Neural progenitor cell (in vitro differentiated cells): ENCODE data around the gene DUSP8. TPM values are rescaled to one million over a fixed set of nuclear protein-coding genes. Genes with fewer than 3 reads are reported as not detected.

ENCODE experiments used
- DNase-seq: peaks from one replicate; pipeline ENCODE4 v3.0.0-alpha.2; 2016; ENCODE audit warnings: low spot score
- H2AFZ ChIP-seq: fragments of 200-600 bp; sonication (generic); replicated peaks from 2 replicates; pipeline ENCODE4 v1.6.1; 2016; ENCODE audit warnings: antibody characterized with exemption
- H3F3A ChIP-seq: fragments of 200-600 bp; sonication (generic); 2 replicates; pipeline ENCODE4 v1.6.1; 2016; ENCODE audit warnings: antibody characterized with exemption, low read depth
- H3K27ac ChIP-seq: fragments of 200-600 bp; sonication (generic); 2 replicates; pipeline ENCODE4 v1.5.1; 2016; ENCODE audit warnings: mild to moderate bottlenecking
- H3K27me3 ChIP-seq: fragments of 200-600 bp; sonication (generic); 2 replicates; pipeline ENCODE4 v1.6.1; 2016; ENCODE audit warnings: mild to moderate bottlenecking, moderate library complexity
- H3K36me3 ChIP-seq: fragments of 200-600 bp; sonication (generic); 2 replicates; pipeline ENCODE4 v1.5.1; 2016
- H3K4me1 ChIP-seq: fragments of 200-600 bp; sonication (generic); 2 replicates; pipeline ENCODE4 v1.6.1; 2016; ENCODE audit warnings: mixed run types
- H3K4me2 ChIP-seq: fragments of 200-600 bp; sonication (generic); 2 replicates; pipeline ENCODE4 v1.6.1; 2016
- H3K4me3 ChIP-seq: fragments of 200-600 bp; sonication (generic); 2 replicates; pipeline ENCODE4 v1.5.1; 2016
- H3K79me2 ChIP-seq: fragments of 200-600 bp; sonication (generic); 2 replicates; pipeline ENCODE4 v1.6.1; 2016; ENCODE audit warnings: low read depth
- H3K9ac ChIP-seq: fragments of 200-600 bp; sonication (generic); 2 replicates; pipeline ENCODE4 v1.6.1; 2016
- H3K9me3 ChIP-seq: fragments of 200-600 bp; sonication (generic); 2 replicates; pipeline ENCODE4 v1.5.1; 2016; ENCODE audit warnings: low read depth
- H4K20me1 ChIP-seq: fragments of 200-600 bp; sonication (generic); 2 replicates; pipeline ENCODE4 v1.6.1; 2016; ENCODE audit warnings: low read depth
- H3K27ac Mint-ChIP-seq: 3 replicates; pipeline ENCODE4 v1.8.0; 2021; ENCODE audit warnings: mixed read lengths
- H3K27me3 Mint-ChIP-seq: 2 replicates; pipeline ENCODE4 v1.8.0; 2022; ENCODE audit warnings: low read depth, mild to moderate bottlenecking, inconsistent platforms, moderate library complexity, mixed read lengths; ENCODE audit not compliant: insufficient read depth
- H3K36me3 Mint-ChIP-seq: 3 replicates; pipeline ENCODE4 v1.8.0; 2021; ENCODE audit warnings: mixed read lengths
- H3K4me1 Mint-ChIP-seq: 3 replicates; pipeline ENCODE4 v1.8.0; 2021; ENCODE audit warnings: mixed read lengths
- H3K4me3 Mint-ChIP-seq: 3 replicates; pipeline ENCODE4 v1.8.0; 2021; ENCODE audit warnings: mild to moderate bottlenecking, moderate library complexity, mixed read lengths
- H3K9me3 Mint-ChIP-seq: 3 replicates; pipeline ENCODE4 v1.8.0; 2020; ENCODE audit warnings: mixed read lengths
- CTCF ChIP-seq: fragments of 200-600 bp; sonication (generic); IDR thresholded peaks from 2 replicates; pipeline ENCODE4 v1.5.1; 2017; ENCODE audit warnings: antibody characterized with exemption, mild to moderate bottlenecking
- EZH2 ChIP-seq: fragments of 200-600 bp; sonication (generic); IDR thresholded peaks from 2 replicates; pipeline ENCODE4 v1.6.1; 2017; ENCODE audit warnings: antibody characterized with exemption, mild to moderate bottlenecking, moderate library complexity
- EZH2phosphoT487 ChIP-seq: fragments of 200-600 bp; sonication (generic); IDR thresholded peaks from 2 replicates; pipeline ENCODE4 v1.6.1; 2017; ENCODE audit warnings: antibody characterized with exemption
- total RNA-seq: library from RNA; depleted of rRNA; stranded (reverse); fragments of >200 nt; gene quantifications from 2 replicates; pipeline ENCODE4 v1.2.3, GENCODE V29; 2015; ENCODE audit warnings: low replicate concordance

The DUSP8 gene
- total RNA-seq, 1 donor from 2014 or later: 0.09 TPM

- peak; percentile 56 for DNase-seq
- Histone ChIP-seq H3K27me3 (peaks cover 85% of the 10 kb centered on the region), H2AFZ (no peak overlapping the region)
Measured at GRCh38 chr11:1548221-1549070, 23.6 kb downstream of the DUSP8 start.

GRCh38 chr11:1547467-1548098 is 24.5 kb downstream of the DUSP8 start:
- Histone ChIP-seq H3K79me2 (no peaks in the 10 kb centered on the region), H3K9ac (no peak overlapping the region), H3K27me3 (peaks cover 80% of the 10 kb centered on the region), H4K20me1 (peaks cover 15% of the 10 kb centered on the region), H3K4me1 (peaks cover 13% of the 10 kb centered on the region), H3K4me3 (peak overlapping the region; percentile 56), H3K36me3 (no peaks in the 10 kb centered on the region), H3K27ac (no peak overlapping the region), H3K9me3 (no peaks in the 10 kb centered on the region), H2AFZ (no peak overlapping the region), H3K4me2 (peak overlapping the region; percentile 84), H3F3A (peaks cover 5% of the 10 kb centered on the region)
- Mint-ChIP-seq H3K4me3 (no peak overlapping the region), H3K9me3 (no peaks in the 10 kb centered on the region), H3K4me1 (no peaks in the 10 kb centered on the region), H3K27me3 (peaks cover 49% of the 10 kb centered on the region), H3K27ac (no peak overlapping the region), H3K36me3 (no peaks in the 10 kb centered on the region)
- no peak for DNase-seq
- peak; percentile 70 for TF ChIP-seq EZH2phosphoT487
- no peak for TF ChIP-seq CTCF
- TF ChIP-seq EZH2: peak; percentile 24

More at GRCh38 chr11:1548221-1549070, 23.6 kb downstream of the DUSP8 start:
- TF ChIP-seq CTCF (no peak), EZH2 (peak; percentile 47), EZH2phosphoT487 (peak; percentile 50)
- H3K4me3 ChIP-seq: no peak overlapping the region
- H3K9ac ChIP-seq: no peak overlapping the region
- no peaks in the 10 kb centered on the region for H3K9me3 ChIP-seq
- peak overlapping the region; percentile 61 for H3K4me2 ChIP-seq
- no peak overlapping the region for H3K27ac Mint-ChIP-seq
- peaks cover 15% of the 10 kb centered on the region for H4K20me1 ChIP-seq
- peaks cover 48% of the 10 kb centered on the region for H3K27me3 Mint-ChIP-seq
- H3K4me1 ChIP-seq: peaks cover 13% of the 10 kb centered on the region
- peaks cover 5% of the 10 kb centered on the region for H3F3A ChIP-seq
- H3K36me3 Mint-ChIP-seq: no peaks in the 10 kb centered on the region
- H3K27ac ChIP-seq: no peak overlapping the region
- H3K79me2 ChIP-seq: no peaks in the 10 kb centered on the region
- no peaks in the 10 kb centered on the region for H3K36me3 ChIP-seq
- peak overlapping the region; percentile 10 for H3K4me3 Mint-ChIP-seq
- no peaks in the 10 kb centered on the region for H3K9me3 Mint-ChIP-seq
- H3K4me1 Mint-ChIP-seq: no peaks in the 10 kb centered on the region

DNA sequence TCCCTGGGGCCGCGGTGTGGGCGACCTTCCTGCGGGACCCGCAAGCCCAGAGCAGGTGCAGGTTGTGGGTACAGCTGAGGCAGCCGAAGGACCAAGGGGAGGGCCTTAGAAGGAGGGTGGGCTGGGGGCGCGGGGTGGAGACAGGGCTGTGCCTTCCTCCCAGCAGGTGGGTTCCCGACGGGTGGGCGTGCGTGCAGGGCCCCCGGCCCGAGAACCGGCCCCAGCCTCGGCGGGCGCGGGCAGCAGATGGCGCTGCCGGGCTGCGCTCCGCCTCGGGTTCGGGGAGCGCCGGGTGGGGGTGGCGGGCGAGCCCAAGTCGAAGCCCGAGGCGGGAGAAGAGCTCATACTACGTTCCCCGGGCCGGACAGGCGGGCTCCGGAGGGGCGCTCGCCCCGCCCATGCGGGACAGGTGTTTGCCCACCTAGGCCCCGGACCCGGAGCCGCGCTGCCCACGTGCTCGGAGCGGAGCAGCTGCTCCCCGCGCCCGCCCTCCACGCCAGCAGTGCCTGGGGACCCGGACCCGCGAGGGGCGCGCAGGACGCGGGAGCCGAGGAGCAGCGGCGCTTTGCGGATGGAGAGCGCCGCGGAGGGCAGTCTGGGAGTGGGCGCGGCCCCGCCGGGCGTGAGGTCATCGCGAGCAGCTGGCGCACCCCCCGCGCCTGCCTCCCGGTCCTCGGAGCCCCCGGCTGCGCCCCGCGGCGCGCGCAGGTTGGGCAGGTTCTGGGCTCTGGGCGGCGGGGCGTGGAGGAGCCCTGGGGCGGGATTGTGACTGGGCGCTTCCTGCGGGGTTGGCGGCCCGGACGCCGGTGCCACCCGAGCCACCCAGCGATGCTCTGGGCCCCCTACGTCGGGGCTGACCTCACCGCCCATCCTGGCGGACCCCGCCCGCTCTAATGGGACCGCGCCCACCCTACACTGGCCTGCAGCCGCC is 25.3 kb downstream of the DUSP8 start:
- TF ChIP-seq EZH2phosphoT487 (peak; percentile 62), CTCF (peak; percentile 86), EZH2 (peak; percentile 69)
- Histone ChIP-seq H3K27ac (no peak overlapping the region), H3K36me3 (no peaks in the 10 kb centered on the region), H3K9me3 (no peaks in the 10 kb centered on the region), H3K27me3 (peaks cover 74% of the 10 kb centered on the region), H3F3A (peaks cover 5% of the 10 kb centered on the region), H3K79me2 (no peaks in the 10 kb centered on the region), H3K4me2 (peak overlapping the region; percentile 84), H3K4me3 (peak overlapping the region; percentile 56), H3K9ac (no peak overlapping the region), H4K20me1 (peaks cover 15% of the 10 kb centered on the region), H3K4me1 (peaks cover 16% of the 10 kb centered on the region), H2AFZ (peak overlapping the region; percentile 72)
- peaks cover 53% of the 10 kb centered on the region for H3K27me3 Mint-ChIP-seq
- no peaks in the 10 kb centered on the region for H3K9me3 Mint-ChIP-seq
- peak overlapping the region; percentile 15 for H3K4me3 Mint-ChIP-seq
- no peak overlapping the region for H3K27ac Mint-ChIP-seq
- no peaks in the 10 kb centered on the region for H3K4me1 Mint-ChIP-seq
- no peaks in the 10 kb centered on the region for H3K36me3 Mint-ChIP-seq
- DNase-seq: peak; percentile 87
